GM19239 (cell line): Measurements from ENCODE around the gene SELENOM.
"Not testable (repeated sequence)": the region's sequence is repeated elsewhere in the genome, so short reads cannot be mapped to it uniquely, and the experiment has no call there.

Source experiments
- DNase-seq: peaks from one replicate; pipeline ENCODE4 v3.0.0; 2011; ENCODE audit warnings: low spot score; ENCODE audit not compliant: insufficient read length
- FAIRE-seq: peaks from 2 replicates; lab custom pipeline; 2011; peaks lifted over from hg19 to GRCh38; lab: Jason Lieb, UNC

SELENOM gene

DNA sequence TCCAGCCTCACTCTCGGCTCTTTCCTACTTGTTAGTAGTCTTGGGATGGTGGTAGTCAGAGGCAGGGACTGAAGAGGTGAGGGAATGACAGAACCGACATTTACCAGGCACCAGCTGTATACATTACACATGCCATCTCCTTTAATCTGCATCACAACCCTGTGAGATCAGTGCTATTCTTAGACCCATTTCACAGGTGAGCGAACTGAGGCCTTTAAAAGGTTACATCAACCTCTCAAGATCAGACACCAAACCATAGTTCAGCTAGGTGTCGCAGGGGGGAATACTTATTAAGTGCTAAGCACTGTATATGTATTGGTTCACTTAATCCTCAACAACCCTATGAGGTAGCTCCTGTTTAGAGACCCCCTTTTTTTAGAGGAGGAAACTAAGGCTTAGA is 27.3 kb upstream of the SELENOM start:
- no peak for FAIRE-seq
- no peak for DNase-seq

GRCh38 chr22:31133911-31134310 is 26.5 kb upstream of the SELENOM start:
- FAIRE-seq (no peak), DNase-seq (no peak)

DNA sequence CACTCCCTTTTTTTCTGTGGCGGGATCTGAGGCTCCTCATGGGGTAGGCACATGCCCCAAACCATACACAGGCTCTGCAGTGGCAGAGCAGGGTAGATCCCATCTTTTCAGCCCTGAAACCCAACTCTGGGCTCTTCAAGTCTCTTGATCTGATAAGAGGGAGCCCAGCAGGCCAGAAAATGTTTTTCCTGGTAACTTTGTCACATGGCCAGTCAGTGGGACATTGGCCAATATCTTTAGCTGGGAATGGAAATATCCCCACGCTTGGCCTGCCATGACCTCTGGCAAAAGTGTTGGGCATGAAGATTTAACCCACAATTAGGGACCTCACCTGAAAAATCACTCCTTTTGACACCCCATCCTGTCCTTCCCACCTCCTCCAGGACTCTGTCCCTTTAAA is 23.5 kb upstream of the SELENOM start:
- DNase-seq: no peak
- no peak for FAIRE-seq

DNA sequence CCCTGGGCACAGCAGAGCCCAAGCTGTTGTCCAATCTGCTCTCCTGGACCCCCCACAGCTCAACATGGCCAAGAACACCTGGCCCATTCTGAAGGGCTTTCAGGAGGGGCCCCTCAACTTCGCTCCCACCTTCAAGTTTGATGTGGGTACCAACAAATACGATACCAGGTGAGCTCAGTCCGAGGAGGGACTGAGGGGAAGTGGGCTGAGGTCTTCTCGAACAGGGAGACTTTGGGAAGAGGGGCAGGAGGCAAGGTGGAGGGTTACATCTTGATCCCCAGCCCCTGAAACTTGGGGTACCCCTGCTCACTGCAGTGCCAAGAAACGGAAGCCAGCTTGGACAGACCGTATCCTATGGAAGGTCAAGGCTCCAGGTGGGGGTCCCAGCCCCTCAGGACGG is 20.8 kb upstream of the SELENOM start:
- no peak for FAIRE-seq
- DNase-seq: no peak

GRCh38 chr22:31127181-31127772 is 19.9 kb upstream of the SELENOM start:
- no peak for FAIRE-seq
- DNase-seq: no peak

- no peak for FAIRE-seq
Observed at GRCh38 chr22:31126869-31127175, 19.5 kb upstream of the SELENOM start.

DNA sequence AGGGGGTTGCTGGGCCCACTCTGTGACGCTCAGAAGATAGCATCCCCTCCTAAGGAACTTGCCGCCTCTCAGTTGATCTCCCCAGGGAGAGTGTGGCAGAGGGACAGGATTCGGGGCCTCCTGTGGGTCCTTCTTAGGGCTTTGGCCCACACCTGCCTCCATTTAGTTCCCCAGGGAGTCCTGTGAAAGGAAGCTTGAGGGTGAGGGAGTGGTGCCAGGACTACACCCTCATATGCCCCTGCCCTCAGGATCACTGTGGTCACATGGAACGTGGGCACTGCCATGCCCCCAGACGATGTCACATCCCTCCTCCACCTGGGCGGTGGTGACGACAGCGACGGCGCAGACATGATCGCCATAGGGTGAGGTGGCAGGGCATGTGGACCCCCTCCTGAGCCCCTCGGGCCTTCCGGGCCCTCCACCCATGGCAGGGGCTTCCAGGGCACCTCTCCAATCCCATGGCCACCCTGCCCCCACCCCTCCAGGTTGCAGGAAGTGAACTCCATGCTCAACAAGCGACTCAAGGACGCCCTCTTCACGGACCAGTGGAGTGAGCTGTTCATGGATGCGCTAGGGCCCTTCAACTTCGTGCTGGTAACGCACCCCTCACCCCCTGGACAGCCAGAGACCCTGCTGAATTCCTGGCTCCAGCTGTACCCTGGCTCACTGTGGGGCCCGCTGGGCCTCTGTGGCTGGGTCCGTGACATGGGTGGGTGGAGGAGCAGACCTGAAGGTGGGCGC is 18.9 kb upstream of the SELENOM start:
- FAIRE-seq: no peak
- no peak for DNase-seq

More at GRCh38 chr22:31126869-31127175, 19.5 kb upstream of the SELENOM start:
- DNase-seq: no peak

GRCh38 chr22:31125521-31126117 is 18.3 kb upstream of the SELENOM start:
- no peak for FAIRE-seq
- DNase-seq: no peak

DNA sequence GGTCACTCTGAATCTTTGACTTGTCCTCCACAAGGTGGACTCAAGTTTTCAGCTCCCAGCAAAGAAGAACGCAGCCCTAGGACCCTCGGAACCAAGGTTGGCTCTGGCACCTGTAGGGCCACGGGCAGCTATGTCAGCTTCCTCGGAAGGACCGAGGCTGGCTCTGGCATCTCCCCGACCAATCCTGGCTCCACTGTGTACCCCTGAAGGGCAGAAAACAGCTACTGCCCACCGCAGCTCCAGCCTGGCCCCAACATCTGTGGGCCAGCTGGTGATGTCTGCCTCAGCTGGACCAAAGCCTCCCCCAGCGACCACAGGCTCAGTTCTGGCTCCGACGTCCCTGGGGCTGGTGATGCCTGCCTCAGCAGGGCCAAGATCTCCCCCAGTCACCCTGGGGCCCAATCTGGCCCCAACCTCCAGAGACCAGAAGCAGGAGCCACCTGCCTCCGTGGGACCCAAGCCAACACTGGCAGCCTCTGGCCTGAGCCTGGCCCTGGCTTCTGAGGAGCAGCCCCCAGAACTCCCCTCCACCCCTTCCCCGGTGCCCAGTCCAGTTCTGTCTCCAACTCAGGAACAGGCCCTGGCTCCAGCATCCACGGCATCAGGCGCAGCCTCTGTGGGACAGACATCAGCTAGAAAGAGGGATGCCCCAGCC is 17.6 kb upstream of the SELENOM start:
- FAIRE-seq (no peak), DNase-seq (no peak)

DNA sequence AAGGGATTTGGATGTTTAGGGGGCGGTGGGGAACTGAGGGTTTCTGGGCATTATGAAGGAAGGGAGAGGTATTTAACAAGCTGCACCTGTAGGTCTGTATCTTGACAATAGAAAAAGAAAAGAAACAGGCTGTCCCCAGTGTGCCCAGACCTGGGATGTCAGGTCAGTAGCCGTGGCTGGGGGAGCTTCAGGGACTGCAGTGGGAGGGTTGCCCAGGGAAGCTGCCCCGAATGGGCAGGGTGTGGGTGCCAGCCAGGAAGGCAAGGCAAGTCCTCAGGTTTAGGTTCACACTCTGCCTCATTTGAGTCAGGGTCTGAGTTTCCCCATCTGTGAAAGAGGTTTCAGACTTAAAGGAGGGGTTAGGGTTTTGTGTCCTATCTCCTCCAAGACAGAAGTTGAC is 16.9 kb upstream of the SELENOM start:
- no peak for FAIRE-seq
- no peak for DNase-seq

- no peak for FAIRE-seq
Observed at GRCh38 chr22:31123292-31123602, 15.9 kb upstream of the SELENOM start.

DNA sequence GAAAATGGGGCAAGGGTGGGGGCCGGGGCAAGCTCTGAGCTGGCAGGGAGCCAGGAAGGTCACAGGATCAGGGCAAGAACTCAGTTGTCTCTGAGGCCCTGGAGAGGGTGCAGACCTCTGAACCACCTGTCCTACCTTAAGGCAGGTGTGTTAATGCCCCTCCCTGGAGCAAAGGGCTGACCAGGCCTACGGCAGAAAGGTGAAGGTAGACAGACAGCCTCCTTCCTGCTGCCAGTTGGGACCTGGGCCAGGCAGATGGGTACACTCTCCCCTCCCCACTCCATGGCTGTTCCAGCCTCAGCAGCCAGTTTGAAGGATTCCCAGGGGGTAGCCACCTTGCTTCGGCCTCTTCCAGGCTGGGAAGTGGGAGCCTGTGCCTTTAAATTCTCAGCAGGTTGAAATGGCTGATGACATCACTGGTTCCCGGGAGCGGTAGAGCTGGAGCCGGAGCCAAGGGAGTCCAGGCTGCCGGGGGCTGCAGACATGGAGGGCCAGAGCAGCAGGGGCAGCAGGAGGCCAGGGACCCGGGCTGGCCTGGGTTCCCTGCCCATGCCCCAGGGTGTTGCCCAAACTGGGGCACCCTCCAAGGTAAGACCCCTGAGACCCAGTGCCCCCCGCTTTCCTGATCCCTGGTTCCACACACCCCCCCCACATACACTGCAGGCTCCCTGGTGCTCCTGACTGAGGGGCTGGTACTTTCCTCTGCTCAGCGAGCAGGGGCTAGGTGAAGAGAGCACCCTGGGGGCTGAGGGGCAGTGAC is 15.3 kb upstream of the SELENOM start, which contains the start of gene INPP5J:
Gene INPP5J, plus strand, starts transcription at position 435 of the 760 bp plus-strand sequence. Its CDS starts 49 bp downstream, at position 484.
- DNase-seq (no peak), FAIRE-seq (no peak)

More at GRCh38 chr22:31123292-31123602, 15.9 kb upstream of the SELENOM start:
- no peak for DNase-seq

DNA sequence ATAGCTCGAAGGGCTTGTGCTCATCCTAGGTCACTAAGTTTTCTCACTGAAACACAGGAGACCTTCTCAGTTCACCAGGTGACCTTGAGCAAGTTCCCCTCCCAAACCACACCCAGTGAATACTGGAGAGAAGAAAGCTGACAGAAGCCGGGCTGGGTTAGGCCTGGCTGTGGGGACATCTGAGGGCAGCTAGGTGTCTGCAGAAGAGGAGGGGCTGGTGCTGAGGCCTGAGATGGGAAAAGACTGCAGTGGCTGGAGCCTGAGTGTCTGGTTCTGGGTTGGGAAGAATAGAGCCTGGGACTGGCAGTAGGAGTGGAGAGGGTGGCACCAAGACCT is 14.8 kb upstream of the SELENOM start:
- FAIRE-seq (no peak), DNase-seq (no peak)

GRCh38 chr22:31121403-31121802 is 14.0 kb upstream of the SELENOM start:
- DNase-seq: no peak
- FAIRE-seq: no peak

DNA sequence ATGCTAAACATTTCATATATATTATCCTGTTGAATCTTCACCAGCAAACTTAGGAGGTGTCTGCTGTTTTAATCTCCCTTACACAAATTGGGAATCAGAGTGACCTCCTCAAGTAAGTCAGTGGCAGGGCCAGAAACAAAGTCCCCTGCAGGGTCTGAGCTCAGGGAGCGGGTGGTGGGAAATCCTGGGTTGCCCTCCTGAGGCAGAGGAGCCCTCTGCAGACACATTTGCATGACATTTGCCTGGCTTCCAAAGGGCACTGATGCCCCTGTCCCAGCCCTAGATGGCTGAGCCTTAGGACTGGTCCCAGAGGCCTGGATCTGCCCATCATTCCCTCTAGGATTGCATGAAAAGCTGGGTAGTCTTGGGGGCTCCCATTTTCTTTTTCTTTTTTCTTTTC is 13.3 kb upstream of the SELENOM start:
- DNase-seq (no peak), FAIRE-seq (no peak)

GRCh38 chr22:31120230-31120629 is 12.9 kb upstream of the SELENOM start:
- FAIRE-seq (no peak), DNase-seq (no peak)

GRCh38 chr22:31119026-31119717 is 11.8 kb upstream of the SELENOM start:
- no peak for FAIRE-seq
- no peak for DNase-seq

DNA sequence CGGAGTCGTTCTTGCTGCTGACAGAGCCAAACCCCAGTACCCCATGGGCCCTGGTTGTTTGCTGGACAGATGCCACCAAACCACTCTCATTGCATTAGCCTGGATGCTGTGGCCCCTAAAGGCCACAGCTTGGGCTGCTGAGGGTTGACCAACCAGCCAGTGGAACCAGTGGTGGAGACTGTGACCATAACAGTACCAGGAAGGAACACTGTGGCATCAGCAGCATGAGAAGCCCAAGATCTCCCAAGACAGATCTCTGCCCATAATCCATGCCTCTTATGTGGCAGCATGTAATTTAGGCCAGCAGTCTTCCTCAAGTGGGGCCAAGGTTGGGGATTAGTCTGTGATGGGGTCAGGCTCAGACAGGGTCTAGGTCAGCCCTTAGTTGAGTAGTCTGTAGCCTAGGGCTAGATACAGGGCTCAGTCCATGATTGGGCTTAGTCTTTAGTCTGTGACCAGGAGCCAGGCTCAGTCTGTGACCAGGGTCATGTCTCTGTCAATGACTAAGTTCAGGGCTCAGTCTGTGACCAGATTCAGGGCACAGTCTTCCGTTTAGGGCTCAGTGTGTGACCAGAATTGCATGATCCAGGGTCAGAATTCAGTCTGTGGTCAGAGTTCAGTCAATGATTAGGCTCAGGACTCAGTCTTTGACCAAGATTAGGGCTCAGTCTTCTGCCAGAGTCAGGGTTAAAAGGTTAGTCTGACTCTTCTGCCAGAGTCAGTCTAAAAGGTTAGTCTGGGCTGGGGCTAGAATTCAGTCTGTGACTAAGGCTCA is 10.9 kb upstream of the SELENOM start:
- DNase-seq: no peak
- no peak for FAIRE-seq

GRCh38 chr22:31112547-31113091 is 5.3 kb upstream of the SELENOM start:
- DNase-seq, FAIRE-seq: not testable (repeated sequence)
